HepG2 (cell line): ENCODE results near the gene CHN2. TPM values are rescaled to one million over a fixed set of nuclear protein-coding genes. Genes with fewer than 3 reads are reported as not detected.

Source experiments
- ATAC-seq: fragments of 200-7000 bp; cut with Tn5 transposase; 3 replicates; pipeline ENCODE4 v1.9.1; 2020; ENCODE audit warnings: mild to moderate bottlenecking, moderate library complexity
- BruUV-seq: library from RNA; stranded (reverse); fragments of 400-500 nt; replicated peaks from 2 replicates; lab custom pipeline; 2021; lab: Mats Ljungman, UMichigan
- CTCF ChIA-PET: fragments of 300-600 bp; formaldehyde crosslinking; extraction: SDS; loops from one replicate; lab custom pipeline; 2021; ENCODE audit warnings: low total read pairs, inconsistent platforms, low intra/inter-chr PET ratio; lab: Yijun Ruan, JAX
- POLR2A ChIA-PET: fragments of 350-600 bp; sonication (Branson Sonifier 250); formaldehyde crosslinking; loops from one replicate; lab custom pipeline; 2020; ENCODE audit warnings: antibody characterized with exemption, inconsistent platforms; lab: Yijun Ruan, JAX
- DNase-seq: peaks from one replicate; pipeline ENCODE4 v3.0.0-alpha.2; 2015; ENCODE audit warnings: low spot score
- FAIRE-seq: peaks from 3 replicates; lab custom pipeline; 2011; peaks lifted over from hg19 to GRCh38; lab: Jason Lieb, UNC
- H2AFZ ChIP-seq: one replicate; pipeline ENCODE4 v1.6.1; 2011; ENCODE audit warnings: low read length, inconsistent platforms
- H3K27ac ChIP-seq: fragments of 300-600 bp; 3 replicates; pipeline ENCODE4 v1.8.0; 2011; ENCODE audit warnings: mixed run types, mild to moderate bottlenecking, mixed read lengths, low read length, inconsistent platforms; ENCODE audit not compliant: insufficient read depth; ENCODE audit errors: extremely low read length
- H3K27me3 ChIP-seq, 2 experiments: fragments of 200-600 bp in 1 of 2; 2 replicates in 1 of 2; 3 replicates in 1 of 2; pipeline versions ENCODE4 v1.6.0 to v1.8.0; 2011; ENCODE audit warnings: low read length in 2 of 2, mild to moderate bottlenecking in 2 of 2, moderate library complexity in 2 of 2, inconsistent platforms in 1 of 2; ENCODE audit not compliant: insufficient read depth in 2 of 2, control insufficient read depth in 1 of 2
- H3K36me3 ChIP-seq, 2 experiments: fragments of 200-600 bp in 1 of 2; replicated peaks in 1 of 2; 2 replicates in 1 of 2; 3 replicates in 1 of 2; pipeline versions ENCODE4 v1.5.1 to v1.8.0; 2011; ENCODE audit warnings: low read length in 2 of 2, inconsistent platforms in 1 of 2; ENCODE audit not compliant: insufficient read depth in 2 of 2, control insufficient read depth in 1 of 2
- H3K4me1 ChIP-seq: 2 replicates; pipeline ENCODE4 v1.5.1; 2012; ENCODE audit warnings: low read length, inconsistent platforms; ENCODE audit not compliant: insufficient read depth
- H3K4me2 ChIP-seq: 2 replicates; pipeline ENCODE4 v1.6.0; 2011; ENCODE audit warnings: low read depth, low read length, inconsistent platforms
- H3K4me3 ChIP-seq, 3 experiments: fragments of 200-600 bp in 1 of 3; sonication (generic), shearing (Covaris generic) in 1 of 3; replicated peaks in 1 of 3; 2 replicates each; pipeline ENCODE4 v1.5.1; 2011 to 2016; ENCODE audit warnings: low read length in 3 of 3, inconsistent platforms in 2 of 3, low read depth in 2 of 3, mild to moderate bottlenecking in 2 of 3, control low read depth in 1 of 3, mixed read lengths in 1 of 3; ENCODE audit not compliant: insufficient read depth in 1 of 3
- H3K79me2 ChIP-seq: one replicate; pipeline ENCODE4 v1.6.1; 2011; ENCODE audit warnings: low read length, inconsistent platforms; ENCODE audit not compliant: insufficient read depth
- H3K9ac ChIP-seq: 2 replicates; pipeline ENCODE4 v1.6.0; 2011; ENCODE audit warnings: mild to moderate bottlenecking, low read depth, low read length, inconsistent platforms; ENCODE audit not compliant: insufficient read depth
- H3K9me3 ChIP-seq: 2 replicates; pipeline ENCODE4 v1.5.1; 2012; ENCODE audit warnings: mild to moderate bottlenecking, low read length
- H4K20me1 ChIP-seq: 2 replicates; pipeline ENCODE4 v1.6.0; 2011; ENCODE audit warnings: inconsistent platforms, mild to moderate bottlenecking, low read length, moderate library complexity; ENCODE audit not compliant: insufficient read depth
- ARNTL ChIP-seq: sonication (generic); formaldehyde crosslinking; IDR thresholded peaks from 2 replicates; pipeline ENCODE4 v1.4.0; 2020; ENCODE audit warnings: mild to moderate bottlenecking, missing genetic modification reagents
- CBX1 ChIP-seq: IDR thresholded peaks from one replicate; pipeline ENCODE4 v1.6.1; 2016; ENCODE audit warnings: antibody characterized with exemption, low read depth
- FLYWCH1 ChIP-seq: sonication (generic); formaldehyde crosslinking; IDR thresholded peaks from 2 replicates; pipeline ENCODE4 v1.8.1; 2023; ENCODE audit warnings: mild to moderate bottlenecking, missing genetic modification reagents
- HOXA7 ChIP-seq: sonication (generic); formaldehyde crosslinking; IDR thresholded peaks from 2 replicates; pipeline ENCODE4 v1.8.1; 2022; ENCODE audit warnings: mild to moderate bottlenecking, missing genetic modification reagents, moderate library complexity
- POGZ ChIP-seq: sonication (generic); formaldehyde crosslinking; IDR thresholded peaks from 2 replicates; pipeline ENCODE4 v1.4.0; 2020; ENCODE audit warnings: mild to moderate bottlenecking, missing genetic modification reagents
- RXRB ChIP-seq: IDR thresholded peaks from 2 replicates; pipeline ENCODE4 v1.6.1; 2016; ENCODE audit warnings: borderline replicate concordance, missing genetic modification reagents, missing compliant biosample characterization
- SP2 ChIP-seq: sonication (generic); formaldehyde crosslinking; IDR thresholded peaks from 2 replicates; pipeline ENCODE4 v1.5.1; 2020; ENCODE audit warnings: mild to moderate bottlenecking, missing genetic modification reagents
- SRSF4 ChIP-seq: fragments of 200-400 bp; formaldehyde crosslinking; IDR thresholded peaks from one replicate; pipeline ENCODE4 v1.6.1; 2018; ENCODE audit warnings: mild to moderate bottlenecking, low read depth, low read length, moderate library complexity; ENCODE audit not compliant: poor library complexity, severe bottlenecking
- TGIF2 ChIP-seq: IDR thresholded peaks from 2 replicates; pipeline ENCODE4 v1.6.1; 2016; ENCODE audit warnings: control low read depth, missing compliant biosample characterization
- ZBTB42 ChIP-seq: sonication (generic); formaldehyde crosslinking; IDR thresholded peaks from 2 replicates; pipeline ENCODE4 v1.5.0; 2020; ENCODE audit warnings: mild to moderate bottlenecking, missing genetic modification reagents
- ZNF12 ChIP-seq: sonication (generic); formaldehyde crosslinking; IDR thresholded peaks from 2 replicates; pipeline ENCODE4 v1.5.0; 2020; ENCODE audit warnings: missing genetic modification reagents
- ZNF235 ChIP-seq: sonication (generic); formaldehyde crosslinking; IDR thresholded peaks from 2 replicates; pipeline ENCODE4 v1.8.1; 2023; ENCODE audit warnings: mild to moderate bottlenecking, missing genetic modification reagents, borderline replicate concordance
- ZNF354B ChIP-seq: sonication (generic); formaldehyde crosslinking; IDR thresholded peaks from 2 replicates; pipeline ENCODE4 v1.8.0; 2022; ENCODE audit warnings: mild to moderate bottlenecking, missing genetic modification reagents
- WGBS: methylation state at CpG from one replicate; pipeline ENCODE4 v1.1.6; 2017; ENCODE audit warnings: low lambda C conversion rate; 5-methylcytosine and 5-hydroxymethylcytosine counted together
- in situ Hi-C: cut with HindIII; loops from 2 replicates; pipeline ENCODE4 v1.10.0; 2017; ENCODE audit warnings: low pct_unique_long_range_greater_than_20kb; ENCODE audit not compliant: extremely low pct_ligation_motif_present
- intact Hi-C: fragments of 100-400 bp; cut with micrococcal nuclease; formaldehyde crosslinking; loops from one replicate; pipeline ENCODE4 v1.10.0; 2022; ENCODE audit not compliant: unreplicated experiment
- polyA plus RNA-seq, 8 experiments: library from polyadenylated mRNA; depleted of rRNA in 3 of 8; stranded (reverse) in 7 of 8; unstranded in 1 of 8; fragments of >200 nt; fragmentation: Illumina TruSeq in 4 of 8; extraction: Trizol in 4 of 8; gene quantifications; 2 replicates each; pipeline versions ENCODE4 v1.2.1 to v1.2.3, GENCODE V29; 2011 to 2016; ENCODE audit warnings: low read depth in 4 of 8, missing spikeins in 1 of 8, mixed read lengths in 1 of 8; ENCODE audit not compliant: insufficient read depth in 1 of 8
- total RNA-seq, 5 experiments: library from RNA; depleted of rRNA; stranded (reverse); fragments of >200 nt; fragmentation: Illumina TruSeq; extraction: Trizol; gene quantifications; 2 replicates each; pipeline ENCODE4 v1.2.3, GENCODE V29; 2016; ENCODE audit warnings: low read depth in 1 of 5

Gene CHN2
- total and polyA plus RNA-seq, 2 of the 13 experiments (the other 11 are each of a cell fraction or from before 2014, with no cell fraction given): 23.5 to 30.5 TPM

GRCh38 chr7:29454464-29454863 is 259.9 kb downstream of the CHN2 start:
- Histone ChIP-seq H3K9ac (no peak overlapping the region), H3K27ac (no peak overlapping the region), H3K4me1 (peaks cover 26% of the 10 kb centered on the region), H3K4me2 (no peak overlapping the region), H3K4me3 (no peak overlapping the region), H3K9me3 (no peaks in the 10 kb centered on the region), H3K36me3 (peaks cover 2 to 8% of the 10 kb centered on the region in 2 experiments; a peak in 2 of 5 replicates), H3K27me3 (no peaks in the 10 kb centered on the region), H2AFZ (no peak overlapping the region), H3K79me2 (no peaks in the 10 kb centered on the region), H4K20me1 (peaks cover 8% of the 10 kb centered on the region; the same call in 1 of the 2 replicates)
- ATAC-seq (no peak), FAIRE-seq (no peak), DNase-seq (no peak)
- WGBS: 97% methylated on average over 4 of the region's 4 CpGs
- no TSS peak for BruUV-seq
- POLR2A ChIA-PET: no interaction called here
- intact Hi-C loops: no loop called here
- no peak for TF ChIP-seq CBX1
- TF ChIP-seq ZNF12 (CRISPR knock-in tag): peak; percentile 74; the same call in 1 of the 2 replicates
- TF ChIP-seq ZNF235 (CRISPR knock-in tag): no peak
- in situ Hi-C loops: no loop called here
- CTCF ChIA-PET: no interaction called here

DNA sequence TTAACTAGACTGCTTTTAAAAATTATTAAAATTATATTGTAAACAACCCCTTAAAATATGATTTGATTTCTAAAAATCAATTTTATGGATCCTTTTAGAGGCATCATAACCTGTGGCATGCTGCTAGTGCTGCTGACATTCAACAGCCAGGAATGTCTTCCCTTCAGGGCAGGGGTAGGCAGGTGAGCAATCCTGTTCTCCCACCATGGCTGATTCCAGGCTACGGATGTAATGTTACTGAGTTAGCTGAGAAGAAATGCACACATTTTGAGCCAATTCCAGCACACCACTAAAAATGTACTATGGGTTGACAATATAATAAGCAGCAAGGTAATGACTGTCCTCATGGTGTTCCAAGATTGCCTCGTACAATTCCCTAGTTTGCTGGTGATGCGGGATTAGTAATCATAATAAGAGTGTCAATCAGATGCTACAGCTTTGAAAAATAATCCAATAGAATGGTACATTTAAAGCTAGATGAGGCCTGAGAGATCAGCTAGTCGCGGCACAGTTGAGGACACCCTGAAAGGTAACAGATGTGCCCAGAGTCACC is 260.4 kb downstream of the CHN2 start:
- intact Hi-C loops: no loop called here
- H3K27me3 ChIP-seq: no peaks in the 10 kb centered on the region
- TF ChIP-seq HOXA7 (CRISPR knock-in tag): no peak
- TF ChIP-seq ZBTB42: no peak
- TF ChIP-seq SP2 (CRISPR knock-in tag): no peak
- TF ChIP-seq FLYWCH1 (CRISPR knock-in tag): no peak
- TF ChIP-seq ZNF354B (CRISPR knock-in tag): no peak
- no peak for TF ChIP-seq SRSF4
- no peak for TF ChIP-seq ARNTL (CRISPR knock-in tag)
- no peak for TF ChIP-seq POGZ (CRISPR knock-in tag)
- TF ChIP-seq RXRB (CRISPR knock-in tag): no peak
- no peak for TF ChIP-seq TGIF2 (CRISPR knock-in tag)
- DNase-seq: no peak
- no TSS peak for BruUV-seq
- peaks cover 2 to 8% of the 10 kb centered on the region in 2 experiments; a peak in 2 of 5 replicates for H3K36me3 ChIP-seq
- peaks cover 21% of the 10 kb centered on the region for H3K4me1 ChIP-seq
- no peak overlapping the region for H3K27ac ChIP-seq
- POLR2A ChIA-PET: no interaction called here
- H2AFZ ChIP-seq: no peak overlapping the region
- FAIRE-seq: no peak
- ATAC-seq: no peak
- WGBS: 95% methylated on average over 5 of the region's 5 CpGs
- no peak overlapping the region for H3K4me2 ChIP-seq
- H3K9ac ChIP-seq: no peak overlapping the region
- CTCF ChIA-PET: no interaction called here
- no peaks in the 10 kb centered on the region for H3K79me2 ChIP-seq
- in situ Hi-C loops: no loop called here
- H3K9me3 ChIP-seq: no peaks in the 10 kb centered on the region
- H4K20me1 ChIP-seq: peaks cover 5% of the 10 kb centered on the region; the same call in 1 of the 2 replicates
- no peak overlapping the region for H3K4me3 ChIP-seq
